ENCODE data around the gene MATN4.
"Not testable (repeated sequence)": the region's sequence is repeated elsewhere in the genome, so short reads cannot be mapped to it uniquely, and the experiment has no call there.

Gene MATN4

DNA sequence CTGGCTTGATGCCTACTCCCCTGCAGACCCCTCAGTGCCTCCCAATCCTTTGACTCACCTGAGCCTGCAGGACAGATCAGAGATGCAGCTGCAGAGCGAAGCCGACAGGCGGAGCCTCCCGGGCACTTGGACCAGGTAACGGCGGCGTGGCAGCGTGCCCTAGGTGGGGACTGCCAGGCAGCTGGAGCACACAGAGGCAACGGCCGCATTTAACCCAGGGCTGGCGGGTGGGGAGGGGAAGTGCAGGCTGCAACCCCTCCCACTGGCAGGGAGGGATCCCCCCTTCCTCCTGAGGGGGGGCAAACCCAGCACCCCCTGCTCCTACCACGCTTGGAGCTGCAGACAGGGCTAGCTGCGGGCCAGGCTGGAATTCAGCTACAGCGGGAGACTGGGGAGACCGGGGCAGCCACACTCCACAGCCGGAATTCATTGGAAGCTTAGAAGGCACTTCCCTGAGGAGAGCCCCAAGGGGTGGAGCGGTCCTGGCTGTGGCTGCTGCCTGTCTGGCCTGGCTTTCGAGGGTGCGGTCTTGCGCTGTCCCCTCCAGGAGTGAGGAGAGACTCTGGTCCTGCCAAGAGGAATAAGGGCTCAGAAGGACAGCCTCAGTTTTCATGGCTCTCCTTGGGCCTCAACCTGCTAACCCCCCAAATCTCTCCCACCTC lies at the start of gene MATN4:
Gene MATN4, minus strand, starts transcription at position 183 of the 662 bp plus-strand sequence. CDS start 2,717 bp downstream, outside the sequence.
- no peak for DNase-seq

DNA sequence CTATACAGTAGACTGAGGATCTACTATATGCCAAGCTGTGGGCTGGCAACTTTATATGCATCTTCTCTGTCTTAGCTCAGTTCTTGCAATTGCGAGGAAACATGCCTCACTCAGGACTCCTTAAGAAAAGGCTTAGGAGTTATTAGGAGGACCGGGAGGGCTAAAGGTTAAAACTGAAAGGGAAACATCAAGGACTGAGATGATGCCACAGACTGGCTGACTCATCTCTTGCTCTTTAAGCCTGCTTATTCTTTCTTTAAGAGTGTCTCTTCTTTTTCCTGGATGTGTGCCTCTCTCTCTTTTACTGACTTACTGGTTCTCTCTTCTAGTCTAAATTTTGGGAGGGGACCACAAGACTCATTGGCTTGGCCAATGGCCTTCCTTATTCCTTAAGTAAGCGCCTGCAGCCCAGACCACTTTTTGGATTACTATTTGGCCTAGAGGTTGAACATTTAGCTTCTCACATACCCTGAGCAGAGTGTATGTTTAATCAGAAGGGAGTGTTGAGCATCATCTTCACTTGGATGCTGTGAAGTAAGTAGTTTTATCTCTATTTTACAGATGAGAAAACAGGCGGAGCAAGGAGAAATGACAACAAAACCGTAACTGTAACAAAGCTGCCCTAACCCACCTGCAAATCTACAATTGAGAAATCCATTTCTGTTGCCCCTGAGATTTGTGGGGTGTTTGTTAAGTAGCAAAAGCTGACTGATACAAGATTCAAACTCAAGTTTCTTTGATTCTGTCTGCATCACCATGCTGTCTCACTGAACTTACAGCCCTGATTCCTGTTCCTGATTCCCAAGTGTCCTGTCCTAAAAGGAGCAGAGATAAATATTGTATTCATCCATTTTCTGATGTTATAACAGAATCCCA lies 47.3 kb upstream of the MATN4 start:
- no peak for DNase-seq

- DNase-seq: no peak
Observed at GRCh38 chr20:45354423-45355208, 46.5 kb upstream of the MATN4 start.

DNA sequence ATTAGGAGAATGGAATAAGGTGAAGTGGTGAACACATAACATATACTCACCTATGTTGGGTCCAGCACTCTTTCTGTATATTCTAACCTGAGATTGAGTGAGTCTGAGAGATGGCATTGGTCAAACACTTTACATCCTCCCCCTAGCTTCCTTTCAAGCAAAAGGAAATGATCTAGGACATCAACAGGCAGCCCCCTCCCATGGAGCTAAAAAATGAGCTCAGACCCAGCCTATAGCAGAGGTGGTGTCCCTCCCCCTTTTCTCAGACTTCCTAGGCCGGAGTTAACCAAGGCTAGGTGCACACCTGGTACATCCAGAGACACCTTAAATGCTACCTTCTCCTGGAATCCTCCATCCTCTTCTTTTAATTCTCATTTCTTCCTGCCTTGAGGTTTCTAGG lies 45.6 kb upstream of the MATN4 start:
- no peak for DNase-seq

DNA sequence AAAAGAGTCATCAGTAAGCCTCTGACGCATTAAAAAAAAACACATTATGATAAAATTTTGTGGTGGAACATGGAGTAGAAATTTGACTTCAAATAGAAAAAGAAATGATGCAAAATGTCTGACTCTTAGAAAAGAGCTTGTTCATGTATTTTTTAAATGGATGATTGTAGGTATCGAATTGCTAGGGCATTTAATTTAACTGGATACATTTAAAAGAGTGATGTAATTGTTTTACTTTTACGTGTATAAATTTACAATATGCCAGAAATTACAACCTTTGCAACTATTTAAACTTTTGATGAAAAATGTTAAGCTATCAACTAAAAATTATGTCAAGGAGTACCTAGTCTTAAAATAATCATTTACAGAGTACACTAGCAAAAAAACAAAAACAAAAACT lies 44.6 kb upstream of the MATN4 start:
- DNase-seq: no peak

- not testable (repeated sequence) for DNase-seq
Observed at GRCh38 chr20:45350795-45351194, 42.7 kb upstream of the MATN4 start.

- DNase-seq: no peak
Observed at GRCh38 chr20:45350217-45350616, 42.1 kb upstream of the MATN4 start.

- peak; percentile 17 for DNase-seq
Observed at GRCh38 chr20:45347936-45348778, 40.1 kb upstream of the MATN4 start, which contains the start of gene SDC4. SDC4 (minus strand) TSS chr20:45348424; CDS start chr20:45348384, 40 bp downstream.

DNA sequence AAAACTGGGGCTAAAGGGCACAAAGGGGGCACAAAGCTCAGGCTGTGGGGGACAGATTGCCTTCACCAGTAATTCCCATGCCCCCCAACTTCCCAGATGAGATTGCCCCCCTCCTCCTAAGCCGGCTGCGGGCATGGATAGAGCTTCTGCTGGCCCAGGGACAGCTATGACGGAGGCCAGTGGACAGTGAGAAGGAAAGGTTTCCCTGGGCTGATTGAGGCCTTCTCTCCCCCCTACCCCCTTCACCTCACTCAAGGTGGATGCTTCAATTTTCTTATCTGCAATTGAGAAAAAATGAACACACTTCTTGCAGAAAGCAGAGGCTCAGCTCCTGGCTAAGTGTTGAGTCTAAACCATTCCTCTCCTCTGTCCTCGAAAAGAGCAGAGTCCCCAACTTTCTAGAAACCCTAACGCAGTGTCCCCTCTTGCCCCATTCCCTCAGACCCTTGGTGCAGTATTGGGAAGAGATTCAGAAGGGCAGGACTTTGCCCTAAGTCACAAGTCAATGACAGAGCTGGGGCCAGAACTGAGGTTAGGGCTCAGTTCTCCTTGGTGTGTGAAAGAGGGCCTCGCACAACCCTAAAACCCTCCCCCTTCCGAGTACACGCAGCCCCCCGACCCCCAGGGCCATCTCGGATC lies 39.3 kb upstream of the MATN4 start:
- no peak for DNase-seq

- DNase-seq: no peak
Observed at GRCh38 chr20:45346851-45347250, 38.8 kb upstream of the MATN4 start.

DNA sequence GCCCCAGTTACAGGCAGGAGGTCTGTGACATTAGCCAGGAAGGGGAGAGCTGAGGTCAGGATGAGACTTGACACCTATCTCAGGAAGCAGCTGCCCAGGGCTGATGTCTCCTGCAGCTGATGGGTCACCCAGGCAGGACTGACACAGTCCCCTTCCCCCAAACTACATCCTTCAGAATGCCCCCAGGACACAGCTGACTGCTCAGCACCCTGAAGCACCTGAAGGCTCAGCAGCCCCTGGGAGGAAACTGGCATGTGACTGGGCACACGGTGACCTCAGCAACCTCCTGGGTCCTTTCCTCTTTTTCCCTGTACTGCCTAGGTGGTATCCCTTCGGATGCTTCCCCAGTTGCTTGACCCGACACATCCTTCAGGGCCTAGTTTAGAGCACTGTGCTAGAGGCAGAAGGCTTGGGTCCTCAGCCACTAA lies 38.2 kb upstream of the MATN4 start:
- no peak for DNase-seq

DNA sequence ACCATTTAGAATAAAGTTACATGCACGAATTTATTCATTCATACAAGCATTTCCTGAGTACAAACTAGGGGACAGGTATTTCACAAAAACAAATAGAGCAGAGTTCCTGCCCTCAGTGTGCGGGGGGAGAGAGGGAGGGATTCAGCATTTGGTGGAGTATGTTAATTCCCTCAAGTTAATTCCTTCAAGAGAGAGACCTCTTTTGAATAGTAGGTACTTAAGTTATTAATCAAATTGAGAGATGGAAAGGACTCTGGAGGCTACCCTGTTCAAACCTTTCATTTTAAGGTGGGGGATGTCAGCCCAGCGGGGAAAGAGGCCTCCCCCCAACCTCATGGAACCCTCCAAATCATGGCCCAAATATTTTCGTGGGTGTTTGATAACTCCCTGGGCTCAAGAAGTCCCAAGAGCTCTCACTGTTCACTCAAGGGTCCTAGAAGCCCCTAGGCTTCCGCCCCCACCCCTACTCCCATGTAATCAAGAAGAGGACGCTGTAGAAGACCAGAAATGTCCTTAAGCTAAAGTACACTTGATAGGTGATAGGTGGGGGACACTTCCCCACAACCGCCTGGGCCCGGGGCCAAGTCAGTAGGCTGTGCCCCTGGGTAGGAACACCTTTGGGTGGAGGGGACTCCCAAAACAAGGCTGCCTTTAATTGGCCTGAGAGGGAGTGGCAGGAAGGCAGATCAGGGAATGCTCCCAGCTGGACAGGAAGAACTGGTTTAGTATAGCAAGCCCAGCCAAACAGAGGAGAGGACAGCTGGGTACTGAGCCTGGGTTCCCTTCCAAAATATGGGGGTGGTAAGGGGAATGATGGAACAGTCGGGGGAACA lies 37.2 kb upstream of the MATN4 start:
- no peak for DNase-seq

DNA sequence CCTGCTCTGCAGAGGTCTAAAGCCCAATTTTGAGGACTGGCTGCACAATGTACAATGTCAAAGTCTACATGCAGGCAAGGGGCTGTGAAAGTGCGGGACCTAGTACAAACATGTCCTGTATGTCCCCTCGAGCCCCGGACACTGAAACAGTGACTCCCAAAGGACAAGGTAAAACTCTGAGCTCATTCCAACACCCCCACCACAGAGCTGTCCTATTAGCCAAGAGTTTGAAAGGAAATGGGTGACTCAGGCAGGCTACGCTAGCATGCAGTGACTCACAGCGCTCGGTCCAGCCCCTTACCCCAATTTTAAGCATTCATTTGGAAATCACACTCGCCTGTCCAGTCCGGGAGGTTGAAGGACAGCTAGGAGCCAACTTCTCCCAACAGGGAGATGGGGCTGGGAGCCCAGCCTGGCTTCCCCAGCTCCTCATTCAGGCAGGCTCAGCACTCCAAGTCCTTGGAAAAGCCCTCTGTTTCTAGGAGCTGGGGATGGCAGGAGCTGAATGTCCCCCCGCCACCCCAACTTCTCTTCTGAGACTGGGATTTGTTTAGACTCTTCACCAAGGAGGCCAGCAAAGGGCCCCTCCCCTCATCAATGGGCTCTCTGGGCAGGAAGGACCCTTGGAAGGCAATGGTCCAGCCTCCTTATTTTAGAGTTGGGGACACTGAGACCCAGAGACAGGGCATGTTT lies 36.2 kb upstream of the MATN4 start:
- DNase-seq: no peak

- DNase-seq: no peak
Observed at GRCh38 chr20:45343532-45344167, 35.6 kb upstream of the MATN4 start.

GRCh38 chr20:45342855-45343531 lies 34.9 kb upstream of the MATN4 start:
- DNase-seq: no peak

DNA sequence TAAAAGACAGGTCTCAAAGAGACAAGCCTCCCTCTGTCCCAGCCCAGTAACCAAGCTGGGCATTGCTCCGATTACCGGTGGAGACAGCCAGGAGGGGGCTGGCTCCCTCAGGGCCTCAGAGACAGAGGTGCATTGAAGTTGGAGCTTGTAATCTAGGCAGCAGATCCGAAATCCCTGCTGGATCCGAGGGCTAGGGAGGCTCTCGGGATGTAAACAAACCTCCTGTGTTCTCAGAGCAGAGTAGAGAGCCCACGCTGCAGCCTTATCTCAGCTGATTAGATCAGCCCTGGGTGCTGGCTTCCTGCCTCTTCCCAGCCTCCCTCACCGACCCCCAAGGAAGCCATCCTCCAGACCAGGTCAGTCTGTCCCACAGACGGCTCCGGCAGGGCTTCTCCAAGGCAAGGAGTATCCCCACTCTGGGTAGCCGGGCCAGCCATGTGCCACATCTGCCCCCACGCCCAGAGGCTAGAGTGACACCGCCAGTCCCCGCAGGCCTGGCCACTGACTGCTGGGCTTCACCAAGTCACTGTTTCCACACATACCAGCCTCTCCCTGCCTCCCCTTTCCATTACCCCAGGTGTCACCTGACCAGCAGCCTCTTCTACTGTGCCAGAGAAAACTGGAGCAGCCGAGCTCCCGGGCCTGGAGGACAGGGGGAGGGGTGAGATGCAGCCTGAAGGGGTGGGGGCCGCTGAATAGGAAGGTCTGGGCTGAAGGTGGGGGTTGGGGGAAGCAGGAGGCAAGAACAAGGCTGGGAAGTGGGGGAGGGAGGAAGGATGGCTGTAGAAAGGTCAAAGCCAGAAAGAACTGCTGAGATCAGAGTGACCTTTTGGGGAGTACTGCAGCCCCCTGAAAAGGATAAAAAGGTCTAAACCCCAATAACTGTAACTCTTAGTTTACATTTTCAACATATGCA lies 34.1 kb upstream of the MATN4 start:
- no peak for DNase-seq

DNA sequence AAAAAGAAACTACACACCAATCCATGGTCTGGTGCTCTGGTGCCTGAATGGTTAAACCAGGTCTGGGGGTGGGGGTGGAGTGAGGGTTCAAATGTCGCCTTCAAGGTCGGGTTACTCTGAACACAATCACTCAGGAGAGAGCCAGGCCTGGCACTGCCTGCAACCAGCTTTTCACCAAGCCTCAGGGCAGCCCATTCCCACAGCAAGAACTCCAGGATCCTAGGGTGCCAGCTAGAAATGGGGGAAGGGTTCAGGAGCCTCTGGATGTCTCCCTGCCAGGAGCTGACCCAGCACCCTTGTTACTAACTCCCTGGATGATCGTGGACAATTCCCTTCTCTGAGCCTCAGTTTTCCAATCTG lies 33.5 kb upstream of the MATN4 start:
- DNase-seq: no peak

DNA sequence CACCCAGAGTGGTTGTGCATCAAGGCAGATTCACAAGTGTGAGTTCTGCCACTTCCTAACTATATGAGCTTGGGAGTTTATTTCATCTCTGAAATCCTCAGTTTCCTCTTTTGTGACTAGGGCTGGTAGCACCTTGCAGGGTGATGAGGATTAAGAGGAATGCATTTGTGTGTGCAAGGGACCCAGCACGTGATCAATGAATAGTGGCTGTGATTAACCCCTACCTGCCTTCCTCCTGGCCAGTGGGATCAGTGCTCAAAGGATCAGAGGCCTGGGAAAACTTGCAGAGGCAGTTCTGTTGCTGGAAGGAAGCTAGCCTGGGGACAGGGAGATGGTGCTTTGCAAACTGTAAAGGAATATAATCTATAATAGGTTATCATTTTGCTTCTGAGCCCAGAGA lies 32.9 kb upstream of the MATN4 start:
- DNase-seq: no peak

Data from NCI-H1048 (cell line).